Fibroblast of villous mesenchyme (primary cell): ENCODE results near the gene LEP. TPM values are rescaled to one million over a fixed set of nuclear protein-coding genes. Genes with fewer than 3 reads are reported as not detected.

ENCODE experiments used
- DNase-seq: peaks from one replicate; pipeline ENCODE4 v3.0.0-alpha.2; 2010; ENCODE audit warnings: low read depth
- H3K4me3 ChIP-seq: 2 replicates; pipeline ENCODE4 v1.5.1; 2011; ENCODE audit warnings: low read depth, mild to moderate bottlenecking, low read length
- total RNA-seq: library from RNA; depleted of rRNA; stranded (reverse); fragments of >200 nt; gene quantifications from 2 replicates; pipeline ENCODE4 v1.2.3, GENCODE V29; 2012
- TF ChIP-seq, protein P1 (sequence below): IDR thresholded peaks from 2 replicates; pipeline ENCODE4 v1.5.1; 2012; ENCODE audit warnings: low read depth, mild to moderate bottlenecking, low read length; ENCODE audit not compliant: insufficient read depth

LEP gene
- total RNA-seq, 1 donor, result not detected

DNA sequence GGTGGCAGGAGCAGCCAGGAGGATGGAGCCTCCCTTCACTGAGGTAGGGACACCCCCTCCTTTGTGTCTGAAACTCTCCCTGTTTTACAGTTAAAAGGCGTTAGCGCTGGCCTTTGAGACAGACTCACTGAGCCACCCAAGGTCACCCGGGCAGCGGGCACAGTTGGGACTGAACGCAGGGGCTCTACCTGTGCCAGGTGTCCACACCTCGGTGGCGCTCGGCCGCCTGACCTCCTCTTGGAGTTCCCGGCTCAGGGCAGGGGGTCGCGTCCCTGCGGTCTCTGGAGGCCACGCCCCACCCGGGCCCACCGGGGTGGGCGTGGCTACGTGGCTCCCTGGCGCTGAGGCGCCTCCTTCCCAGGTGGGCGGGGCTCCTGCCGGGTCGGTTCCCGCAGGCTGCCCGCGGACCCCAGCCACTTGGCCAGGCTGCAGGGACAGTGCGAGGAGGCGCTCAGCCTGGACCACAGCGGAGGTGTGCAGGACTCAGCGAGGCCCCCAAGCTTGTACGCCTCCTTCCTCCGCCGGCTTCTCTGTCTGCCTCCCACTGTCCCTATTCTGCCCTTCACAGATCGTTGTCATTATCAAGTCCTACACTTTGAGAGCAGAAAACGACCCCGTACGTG lies 39.9 kb upstream of the LEP start:
- no peak overlapping the region for H3K4me3 ChIP-seq

DNA sequence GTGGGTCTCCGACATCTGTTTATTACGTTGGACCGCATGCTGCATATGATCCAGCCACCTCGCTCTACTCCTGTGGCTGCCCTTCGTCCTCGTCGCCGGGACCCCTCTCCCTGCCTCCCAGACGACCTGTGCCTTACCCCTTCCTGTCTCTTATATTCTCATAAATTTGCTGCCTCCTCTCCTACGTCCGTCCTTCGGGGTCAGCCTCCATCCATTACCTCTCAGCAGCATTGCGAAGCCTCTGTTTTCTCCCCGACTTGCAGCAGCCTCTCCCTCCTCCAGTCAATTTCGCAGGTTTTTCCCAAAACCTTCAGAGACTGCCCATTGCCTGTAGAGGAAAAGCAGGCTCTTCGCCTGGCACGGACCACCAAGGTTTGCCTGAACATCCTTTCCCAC lies 39.4 kb upstream of the LEP start:
- DNase-seq, result no peak
- TF ChIP-seq, protein P1, sequence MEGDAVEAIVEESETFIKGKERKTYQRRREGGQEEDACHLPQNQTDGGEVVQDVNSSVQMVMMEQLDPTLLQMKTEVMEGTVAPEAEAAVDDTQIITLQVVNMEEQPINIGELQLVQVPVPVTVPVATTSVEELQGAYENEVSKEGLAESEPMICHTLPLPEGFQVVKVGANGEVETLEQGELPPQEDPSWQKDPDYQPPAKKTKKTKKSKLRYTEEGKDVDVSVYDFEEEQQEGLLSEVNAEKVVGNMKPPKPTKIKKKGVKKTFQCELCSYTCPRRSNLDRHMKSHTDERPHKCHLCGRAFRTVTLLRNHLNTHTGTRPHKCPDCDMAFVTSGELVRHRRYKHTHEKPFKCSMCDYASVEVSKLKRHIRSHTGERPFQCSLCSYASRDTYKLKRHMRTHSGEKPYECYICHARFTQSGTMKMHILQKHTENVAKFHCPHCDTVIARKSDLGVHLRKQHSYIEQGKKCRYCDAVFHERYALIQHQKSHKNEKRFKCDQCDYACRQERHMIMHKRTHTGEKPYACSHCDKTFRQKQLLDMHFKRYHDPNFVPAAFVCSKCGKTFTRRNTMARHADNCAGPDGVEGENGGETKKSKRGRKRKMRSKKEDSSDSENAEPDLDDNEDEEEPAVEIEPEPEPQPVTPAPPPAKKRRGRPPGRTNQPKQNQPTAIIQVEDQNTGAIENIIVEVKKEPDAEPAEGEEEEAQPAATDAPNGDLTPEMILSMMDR, result no peak

More for the DNA sequence above, 39.9 kb upstream of the LEP start:
- no peak for DNase-seq
- TF ChIP-seq, protein P1, result no peak

DNA sequence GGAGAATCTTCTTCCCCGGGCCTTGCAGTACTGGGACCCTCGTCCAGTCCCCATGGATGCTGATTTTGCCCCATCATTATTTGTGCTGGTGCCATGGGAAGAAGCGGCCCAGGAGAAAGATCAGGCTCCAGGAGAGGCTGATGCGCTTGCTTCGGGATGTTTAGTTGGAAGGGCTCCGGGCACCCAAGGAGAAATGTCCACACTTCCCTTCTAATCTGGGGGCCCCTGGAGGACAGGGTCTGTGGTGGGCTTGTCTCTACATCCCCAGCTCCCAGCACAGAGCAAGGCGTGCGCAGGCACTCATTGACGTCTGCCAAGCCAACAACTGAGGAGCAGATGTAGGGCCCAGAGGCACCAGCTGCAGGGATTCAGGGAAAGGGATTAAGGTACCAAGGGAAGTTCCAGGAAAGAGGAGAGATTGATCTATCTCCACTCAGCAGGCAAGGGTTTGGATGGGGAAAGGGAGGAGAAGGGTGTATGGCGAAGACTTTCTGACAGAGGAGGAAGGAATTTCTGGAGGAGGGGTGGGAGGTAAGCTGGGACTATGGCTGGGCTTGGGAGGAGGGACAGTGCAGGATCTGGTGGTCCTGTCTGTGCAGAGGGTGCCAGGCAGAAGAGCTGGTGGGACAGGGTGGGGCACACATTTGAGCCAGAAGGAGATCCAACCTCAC lies 38.7 kb upstream of the LEP start:
- no peak overlapping the region for H3K4me3 ChIP-seq
- TF ChIP-seq, protein P1, result no peak
- no peak for DNase-seq

More for the DNA sequence above, 39.4 kb upstream of the LEP start:
- H3K4me3 ChIP-seq, result no peak overlapping the region

DNA sequence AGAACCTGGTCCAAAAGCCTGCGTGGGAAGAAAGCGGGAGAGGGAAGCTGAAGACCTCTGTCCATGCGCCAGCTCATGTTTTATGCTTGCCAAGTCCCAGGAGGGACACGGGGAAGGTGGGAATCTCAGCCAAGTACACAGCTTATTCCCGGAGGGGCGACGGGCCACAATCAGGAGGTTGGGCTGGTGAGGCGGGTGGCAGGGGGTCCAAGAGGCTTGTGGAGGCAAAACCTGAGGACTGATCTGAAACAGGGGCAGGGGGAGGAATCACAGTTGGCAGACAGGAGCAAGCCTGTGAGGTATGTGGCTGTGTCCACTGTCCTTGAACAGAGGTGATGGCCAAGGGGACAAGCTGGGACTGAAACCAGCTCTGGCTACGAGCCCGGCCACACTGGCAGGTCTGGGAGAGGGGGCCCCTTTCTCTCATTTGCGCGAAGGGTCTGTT lies 38.0 kb upstream of the LEP start:
- DNase-seq, result no peak
- H3K4me3 ChIP-seq, result no peak overlapping the region
- TF ChIP-seq, protein P1, result no peak

- peak; percentile 3 for DNase-seq
- H3K4me3 ChIP-seq, result no peak overlapping the region
- TF ChIP-seq, protein P1, result no peak
Observed at GRCh38 chr7:128203710-128204214, 37.3 kb upstream of the LEP start.

DNA sequence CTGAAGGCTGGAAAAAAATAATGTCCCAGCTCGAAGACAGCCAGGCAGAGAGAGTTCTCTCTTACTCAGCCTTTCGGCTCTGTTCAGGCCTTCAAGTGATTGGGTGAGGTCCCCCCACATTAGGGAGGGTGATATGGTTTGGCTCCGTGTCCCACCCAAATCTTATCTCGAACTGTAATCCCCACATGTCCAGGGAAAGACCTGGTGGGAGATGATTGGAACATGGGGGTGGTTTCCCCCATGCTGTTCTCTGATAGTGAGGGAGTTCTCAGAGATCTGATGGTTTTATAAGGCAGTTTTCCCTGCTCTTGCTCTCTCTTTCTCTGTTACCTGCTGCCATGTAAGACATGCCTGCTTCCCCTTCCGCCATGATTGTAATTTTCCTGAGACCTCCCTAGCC lies 36.6 kb upstream of the LEP start:
- TF ChIP-seq, protein P1, result no peak
- DNase-seq, result no peak

GRCh38 chr7:128205068-128205467 lies 36.0 kb upstream of the LEP start:
- H3K4me3 ChIP-seq, result no peak overlapping the region
- no peak for DNase-seq
- TF ChIP-seq, protein P1, result no peak

More for the DNA sequence above, 36.6 kb upstream of the LEP start:
- H3K4me3 ChIP-seq, result no peak overlapping the region
